ENCODE measurements around the gene MYADML2.
A peak's percentile ranks its signal among the peaks of the same experiment; 100 is the strongest.

Gene MYADML2

GRCh38 chr17:81909966-81910839, 36.8 kb downstream of the MYADML2 start:
- DNase-seq = peak; percentile 65

DNA sequence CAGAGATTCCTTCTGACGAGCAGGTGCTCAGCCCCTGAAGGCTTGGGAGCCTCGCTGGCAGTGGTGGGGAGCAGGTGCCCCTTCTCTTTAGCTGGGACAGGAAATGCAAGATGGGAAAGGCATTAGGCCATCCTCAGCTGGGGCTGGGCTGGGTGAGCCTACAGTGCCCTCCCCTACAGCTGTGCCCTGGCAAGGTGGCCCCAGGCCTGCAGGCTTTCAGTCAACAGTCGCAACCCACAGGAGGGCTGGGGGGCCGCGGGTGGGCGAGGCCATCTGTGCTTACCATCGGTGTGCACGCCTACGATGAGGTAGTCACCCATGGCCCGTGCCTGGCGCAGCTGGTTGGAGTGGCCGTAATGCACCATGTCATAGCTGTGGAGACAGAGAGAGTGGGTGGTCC, 37.8 kb downstream of the MYADML2 start:
- DNase-seq = no peak

GRCh38 chr17:81908793-81909192, 38.2 kb downstream of the MYADML2 start:
- no peak for DNase-seq

GRCh38 chr17:81907219-81908145, 39.6 kb downstream of the MYADML2 start:
- no peak for DNase-seq

DNA sequence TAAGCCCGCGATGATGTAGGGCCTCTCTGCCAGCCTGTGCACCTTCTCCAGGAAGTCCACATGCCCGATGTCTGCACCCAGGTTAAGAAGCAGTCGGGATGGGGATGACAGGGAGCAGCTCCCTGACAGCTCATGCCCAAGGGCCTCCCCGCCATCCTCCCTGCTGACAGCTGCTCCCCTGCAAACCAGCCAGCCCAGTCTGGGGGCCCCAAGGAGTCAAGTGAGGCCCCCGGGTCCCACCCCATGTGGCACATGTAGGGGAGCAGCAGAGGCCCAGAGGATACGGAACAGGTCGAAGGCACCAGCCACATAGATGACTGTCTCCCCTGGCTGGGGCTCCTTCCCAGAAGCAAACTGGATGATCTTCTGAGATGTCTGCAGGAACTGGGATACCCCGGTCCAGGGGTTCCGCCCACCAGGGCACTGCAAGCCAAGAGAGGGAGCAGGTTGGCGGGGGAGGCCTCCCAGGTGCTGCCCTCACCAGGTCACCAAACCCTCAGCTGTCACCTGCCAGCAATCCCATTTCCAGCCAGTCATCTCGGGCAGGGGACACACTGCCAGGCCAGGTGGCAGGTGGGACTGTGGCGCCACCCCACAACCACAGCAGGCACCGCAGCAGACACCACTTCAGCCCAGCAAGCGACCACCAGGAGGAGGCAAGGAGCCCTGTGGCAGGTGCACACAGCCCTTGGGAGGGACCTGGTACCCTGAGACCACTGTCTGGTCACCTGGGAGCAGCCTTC, 40.4 kb downstream of the MYADML2 start:
- peak; percentile 57 for DNase-seq

DNA sequence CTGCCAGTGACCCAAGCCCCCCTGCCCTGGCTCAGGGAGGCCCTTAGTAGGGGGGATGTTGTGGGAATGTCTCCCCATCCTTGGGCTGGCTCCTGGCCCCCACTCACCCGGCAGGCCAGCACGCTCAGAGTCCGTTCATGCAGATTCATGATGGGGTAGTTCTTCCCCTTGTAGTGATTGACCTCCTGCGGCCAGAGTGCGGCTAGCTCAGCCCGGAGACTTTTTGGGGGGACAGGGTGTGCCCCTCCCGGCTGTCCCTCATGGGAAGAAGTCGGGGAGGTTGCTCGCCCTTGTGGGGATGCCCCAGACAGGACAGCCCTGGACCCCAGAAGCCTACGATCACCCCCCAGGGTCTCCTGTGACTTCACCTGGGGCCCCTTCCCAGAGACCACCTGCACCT, 41.0 kb downstream of the MYADML2 start:
- DNase-seq = no peak

DNA sequence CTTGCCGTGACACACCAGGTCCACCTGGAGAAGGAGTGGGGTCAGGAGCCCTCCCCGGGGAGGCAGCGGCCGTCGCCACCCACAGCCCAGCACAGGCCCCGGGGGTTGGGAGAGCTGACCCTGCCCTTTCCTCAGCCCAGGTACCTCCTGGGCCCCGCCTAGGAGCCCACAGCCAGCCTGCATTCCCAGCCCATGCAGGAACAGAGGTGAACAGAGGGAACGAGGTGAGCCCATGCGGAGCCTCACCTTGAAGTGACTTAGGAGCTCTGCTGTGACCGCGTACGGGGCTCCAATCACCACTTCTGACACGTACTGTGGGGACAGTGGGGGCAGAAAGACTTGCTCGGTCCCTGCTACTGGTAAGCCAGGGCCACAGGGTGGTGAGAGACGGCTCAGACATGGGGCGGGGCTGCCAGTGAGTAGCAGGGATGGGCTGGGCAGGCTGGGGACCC, 41.6 kb downstream of the MYADML2 start:
- no peak for DNase-seq

DNA sequence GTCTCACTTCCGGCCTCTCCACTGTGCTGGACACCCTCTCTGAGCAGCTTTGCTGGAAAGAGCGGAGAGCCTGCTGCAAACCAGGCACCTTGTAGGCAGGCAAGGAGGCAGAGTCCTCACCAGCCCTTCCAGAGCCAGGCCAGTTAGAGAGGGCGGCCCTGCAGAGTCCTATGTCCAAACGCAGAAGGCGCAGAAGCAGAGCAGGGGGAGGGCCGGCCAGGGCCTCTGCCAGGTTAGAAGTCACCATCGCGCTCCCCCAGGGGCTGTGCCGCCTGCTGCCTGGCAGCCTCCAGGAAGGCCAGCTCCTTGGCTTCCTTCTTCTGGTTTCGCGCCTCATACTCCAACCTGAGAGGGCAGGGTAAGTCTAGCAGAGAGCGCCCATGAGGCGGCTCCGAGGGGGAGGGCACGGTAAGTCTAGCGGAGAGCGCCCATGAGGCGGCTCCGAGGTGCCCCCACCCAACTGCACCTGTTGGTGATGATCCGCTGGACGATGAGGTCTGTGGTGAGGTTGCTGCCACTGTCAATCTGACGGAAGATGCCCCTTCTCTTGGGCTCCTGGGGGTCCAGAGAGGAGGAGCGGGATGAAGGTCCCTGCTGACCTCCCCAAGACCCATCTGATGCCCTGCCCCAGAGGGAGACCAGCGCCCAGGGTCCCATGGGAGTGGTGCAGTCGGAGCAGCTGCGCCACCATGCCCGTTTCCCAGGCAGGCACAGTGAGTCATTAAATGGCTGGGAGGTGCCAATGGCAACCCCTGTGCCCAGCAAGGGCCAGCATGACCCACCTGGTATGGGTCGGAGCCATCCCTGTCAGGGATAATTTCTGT, 42.2 kb downstream of the MYADML2 start:
- DNase-seq = no peak

DNA sequence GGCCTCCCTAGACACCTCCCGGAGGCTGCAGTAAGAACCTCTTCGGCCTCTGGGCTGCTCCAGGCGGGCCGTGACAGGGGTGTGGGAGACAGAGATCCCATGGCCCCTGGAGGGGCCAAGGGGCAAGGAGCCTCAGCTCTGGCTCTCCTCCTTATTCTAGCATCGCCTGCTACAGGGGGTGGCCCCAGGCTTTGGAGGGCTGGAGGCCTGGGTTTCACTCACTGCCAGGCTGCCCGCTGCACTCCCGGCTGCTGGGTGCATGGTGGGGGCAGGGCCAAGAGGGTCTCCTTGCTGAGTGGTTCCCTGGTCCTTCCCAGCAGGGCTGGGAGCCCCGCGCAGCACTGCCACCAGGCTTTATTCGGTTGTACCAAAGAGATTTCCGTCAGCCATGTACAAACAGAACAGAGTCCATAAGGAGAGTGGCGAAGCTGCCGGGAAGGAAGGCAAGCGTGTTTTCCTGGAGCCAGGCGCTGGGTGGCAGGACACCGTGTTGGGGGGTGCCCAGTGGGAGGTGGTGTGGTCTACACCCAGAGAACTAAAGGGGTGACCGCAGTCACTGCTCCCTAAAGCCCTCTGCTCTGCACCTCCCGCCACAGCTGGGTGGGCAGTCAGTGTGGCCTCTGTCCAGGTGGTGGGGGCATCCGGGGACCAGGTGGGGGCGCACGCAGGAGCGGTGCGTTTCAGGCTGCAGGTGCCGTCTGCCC, 43.0 kb downstream of the MYADML2 start:
- DNase-seq = no peak

DNA sequence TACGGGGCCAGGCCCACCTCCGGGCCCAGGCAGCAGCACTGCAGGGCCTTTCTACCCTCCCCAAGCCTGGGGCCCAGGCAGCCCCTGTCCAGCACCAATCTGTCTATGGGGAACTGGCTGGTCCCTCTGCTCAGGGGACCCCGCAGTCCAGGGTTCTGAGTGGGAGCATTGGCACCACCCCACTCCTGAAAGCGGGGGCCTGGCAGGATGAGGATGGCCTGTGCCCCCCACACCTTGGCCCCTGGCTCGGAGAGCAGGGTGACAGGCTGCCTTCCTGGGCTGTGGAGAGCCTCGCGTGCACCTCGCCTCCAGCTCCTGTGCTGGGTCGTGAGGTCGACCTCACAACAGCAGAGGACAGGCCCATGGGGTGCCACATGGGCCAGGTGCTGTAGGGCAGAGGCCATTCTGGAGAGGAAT, 43.6 kb downstream of the MYADML2 start:
- DNase-seq = no peak

DNA sequence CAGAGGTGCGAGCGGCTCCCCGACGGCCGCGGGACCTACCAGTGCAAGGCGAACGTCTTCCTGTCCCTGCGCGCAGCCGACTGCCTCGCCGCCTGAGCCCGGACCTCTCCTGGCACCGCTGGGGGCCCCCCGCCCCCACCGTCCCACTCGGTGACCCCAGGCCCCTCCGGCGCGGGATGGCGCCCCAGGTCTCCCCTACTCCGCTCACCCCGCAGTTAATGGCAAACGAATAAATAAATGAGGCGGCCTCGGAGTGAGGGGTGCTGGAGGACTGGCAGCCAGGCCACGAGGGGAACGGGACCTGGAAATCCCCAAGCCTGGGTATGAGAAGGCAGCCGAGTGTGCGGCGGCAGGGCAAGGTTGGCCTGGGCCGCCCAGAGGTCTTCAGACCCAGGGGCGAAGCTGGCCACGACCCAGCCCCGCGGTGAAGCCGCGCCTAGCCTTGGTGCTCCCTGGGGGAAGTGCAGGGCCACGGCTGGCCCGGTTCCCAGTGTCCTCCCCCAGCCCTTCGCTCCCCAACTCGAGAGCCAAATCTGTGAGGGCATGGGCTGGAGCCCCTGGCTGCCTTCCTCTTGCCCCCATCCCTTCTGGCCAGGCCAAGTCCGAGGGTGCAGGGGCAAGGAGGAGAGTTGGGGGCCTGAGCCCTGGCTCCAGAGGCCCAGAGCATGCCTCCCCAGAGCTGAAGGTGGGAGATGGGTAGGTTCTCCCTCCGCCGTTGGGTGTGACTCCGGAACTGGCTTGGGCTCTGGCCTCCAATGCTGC, 44.2 kb downstream of the MYADML2 start:
- no peak for DNase-seq

GRCh38 chr17:81902023-81902652, 44.9 kb downstream of the MYADML2 start, which contains the start of gene NPB:
Gene NPB (plus strand): TSS chr17:81902238. CDS start chr17:81902278, 40 bp downstream.
- DNase-seq = peak; percentile 47

GRCh38 chr17:81901167-81902022, 45.6 kb downstream of the MYADML2 start:
- DNase-seq = no peak

- DNase-seq = no peak
Observed at GRCh38 chr17:81900181-81900820, 46.7 kb downstream of the MYADML2 start.

- no peak for DNase-seq
Observed at GRCh38 chr17:81899514-81900166, 47.4 kb downstream of the MYADML2 start.

- no peak for DNase-seq
Observed at GRCh38 chr17:81898885-81899284, 48.1 kb downstream of the MYADML2 start.

GRCh38 chr17:81898029-81898866, 48.8 kb downstream of the MYADML2 start:
- DNase-seq = no peak
